Liver (tissue), 9 donors: ENCODE measurements around the gene MOV10. TPM values are rescaled to one million over a fixed set of nuclear protein-coding genes. Genes with fewer than 3 reads are reported as not detected.
A peak's percentile ranks its signal among the peaks of the same experiment; 100 is the strongest.

ENCODE experiments used
- DNase-seq: peaks from one replicate; pipeline ENCODE4 v3.0.0-alpha.2; 2017; ENCODE audit warnings: low spot score
- H3K27ac ChIP-seq, 2 donors: one replicate each; pipeline ENCODE4 v1.7.0; 2013; ENCODE audit warnings: inconsistent platforms in 2 of 2, low read length in 2 of 2, control low read depth in 1 of 2, low read depth in 1 of 2, mild to moderate bottlenecking in 1 of 2
- H3K27me3 ChIP-seq, 4 donors: one replicate each; pipeline versions ENCODE4 v1.6.1 to v1.7.0; 2013; ENCODE audit warnings: low read length in 3 of 4, inconsistent platforms in 1 of 4, mild to moderate bottlenecking in 1 of 4, moderate library complexity in 1 of 4; ENCODE audit not compliant: control insufficient read depth in 4 of 4, insufficient read depth in 4 of 4
- H3K36me3 ChIP-seq, 4 donors: one replicate each; pipeline versions ENCODE4 v1.6.1 to v1.7.0; 2013; ENCODE audit warnings: low read length in 3 of 4, mild to moderate bottlenecking in 3 of 4, low read depth in 1 of 4, moderate library complexity in 1 of 4; ENCODE audit not compliant: control insufficient read depth in 4 of 4, insufficient read depth in 3 of 4
- H3K4me1 ChIP-seq, 4 donors: one replicate each; pipeline versions ENCODE4 v1.6.1 to v1.7.0; 2013; ENCODE audit warnings: low read length in 3 of 4, mild to moderate bottlenecking in 3 of 4, moderate library complexity in 1 of 4; ENCODE audit not compliant: control insufficient read depth in 4 of 4, insufficient read depth in 4 of 4
- H3K4me3 ChIP-seq, 3 donors: one replicate each; pipeline versions ENCODE4 v1.6.1 to v1.7.0; 2013; ENCODE audit warnings: low read length in 3 of 3, control low read depth in 1 of 3, low read depth in 1 of 3, mild to moderate bottlenecking in 1 of 3
- H3K9ac ChIP-seq, 2 donors: one replicate each; pipeline ENCODE4 v1.7.0; 2013; ENCODE audit warnings: low read length in 2 of 2, mild to moderate bottlenecking in 2 of 2, moderate library complexity in 2 of 2, control low read depth in 1 of 2, low read depth in 1 of 2
- H3K9me3 ChIP-seq, 4 donors: one replicate each; pipeline versions ENCODE4 v1.6.1 to v1.7.0; 2013; ENCODE audit warnings: low read length in 3 of 4; ENCODE audit not compliant: control insufficient read depth in 4 of 4
- ATF3 ChIP-seq: IDR thresholded peaks from 2 replicates; pipeline ENCODE4 v1.6.1; 2016; ENCODE audit warnings: antibody characterized with exemption
- CTCF ChIP-seq: fragments of 150-350 bp; IDR thresholded peaks from 2 replicates; pipeline ENCODE4 v1.5.1; 2017; ENCODE audit warnings: improper control_type of control experiment, low read depth, low read length; ENCODE audit not compliant: missing input control
- EGR1 ChIP-seq, 2 donors: IDR thresholded peaks; 2 replicates each; pipeline ENCODE4 v1.6.1; 2016 to 2018; ENCODE audit warnings: antibody characterized with exemption in 2 of 2, low read depth in 2 of 2
- FOXA1 ChIP-seq: IDR thresholded peaks from 2 replicates; pipeline ENCODE4 v1.6.1; 2016; ENCODE audit warnings: antibody characterized with exemption
- FOXA2 ChIP-seq: IDR thresholded peaks from 2 replicates; pipeline ENCODE4 v1.6.1; 2016; ENCODE audit warnings: antibody characterized with exemption
- GABPA ChIP-seq, 2 donors: IDR thresholded peaks in 1 of 2; conservative IDR thresholded peaks in 1 of 2; 2 replicates each; pipeline ENCODE4 v1.6.1; 2016; ENCODE audit warnings: antibody characterized with exemption in 2 of 2, mild to moderate bottlenecking in 1 of 2, moderate library complexity in 1 of 2
- HNF4A ChIP-seq, 2 donors: conservative IDR thresholded peaks; 2 replicates each; pipeline ENCODE4 v1.6.1; 2016; ENCODE audit warnings: antibody characterized with exemption in 2 of 2, mild to moderate bottlenecking in 2 of 2
- HNF4G ChIP-seq: IDR thresholded peaks from 2 replicates; pipeline ENCODE4 v1.6.1; 2016; ENCODE audit warnings: antibody characterized with exemption
- JUND ChIP-seq, 2 donors: IDR thresholded peaks; 2 replicates each; pipeline ENCODE4 v1.6.1; 2016; ENCODE audit warnings: antibody characterized with exemption in 2 of 2
- MAX ChIP-seq: IDR thresholded peaks from 2 replicates; pipeline ENCODE4 v1.6.1; 2016; ENCODE audit warnings: antibody characterized with exemption
- NR2F2 ChIP-seq: IDR thresholded peaks from 2 replicates; pipeline ENCODE4 v1.6.1; 2016; ENCODE audit warnings: antibody characterized with exemption
- RAD21 ChIP-seq, 2 donors: IDR thresholded peaks; 2 replicates each; pipeline ENCODE4 v1.6.1; 2016; ENCODE audit warnings: antibody characterized with exemption in 2 of 2, mild to moderate bottlenecking in 2 of 2
- REST ChIP-seq: IDR thresholded peaks from 2 replicates; pipeline ENCODE4 v1.6.1; 2016; ENCODE audit warnings: antibody characterized with exemption, mild to moderate bottlenecking
- RXRA ChIP-seq, 2 donors: IDR thresholded peaks; 2 replicates each; pipeline ENCODE4 v1.6.1; 2017 to 2018; ENCODE audit warnings: antibody characterized with exemption in 2 of 2, mild to moderate bottlenecking in 1 of 2
- SP1 ChIP-seq: IDR thresholded peaks from 2 replicates; pipeline ENCODE4 v1.6.1; 2018; ENCODE audit warnings: antibody characterized with exemption, mild to moderate bottlenecking
- TAF1 ChIP-seq: conservative IDR thresholded peaks from 2 replicates; pipeline ENCODE4 v1.6.1; 2016; ENCODE audit warnings: antibody characterized with exemption, mild to moderate bottlenecking
- YY1 ChIP-seq: IDR thresholded peaks from 2 replicates; pipeline ENCODE4 v1.6.1; 2016; ENCODE audit warnings: antibody characterized with exemption, mild to moderate bottlenecking
- ZBTB33 ChIP-seq: IDR thresholded peaks from 2 replicates; pipeline ENCODE4 v1.6.1; 2016; ENCODE audit warnings: antibody characterized with exemption
- WGBS: extraction: QIAGEN DNeasy Blood & Tissue Kit; methylation state at CpG from one replicate; pipeline ENCODE4 v1.1.7; 2013; 5-methylcytosine and 5-hydroxymethylcytosine counted together
- polyA plus RNA-seq, 2 donors: library from polyadenylated mRNA; stranded (reverse) in 1 of 2; unstranded in 1 of 2; fragments of 200-250 nt in 1 of 2; fragments of >200 nt in 1 of 2; fragmentation: Nextera tagmentation in 1 of 2; extraction: Ambion mirVana in 1 of 2; gene quantifications; one replicate each; pipeline versions ENCODE4 v1.2.1 to v1.2.3, GENCODE V29; 2013 to 2015
- total RNA-seq, 2 donors: library from RNA; depleted of rRNA; stranded (reverse); fragments of >200 nt; gene quantifications; one replicate each; pipeline ENCODE4 v1.2.3, GENCODE V29; 2014
- donor health status: healthy.
- donor health status: healthy.
- donor health status: healthy.
- donor health status: healthy.
- donor health status: healthy.

MOV10 gene
- total and polyA plus RNA-seq, 4 donors = 32.0 to 36.8 (median 33.7) TPM

GRCh38 chr1:112674986-112675727, 698 bp downstream of the MOV10 start (continued):
- TF ChIP-seq ZBTB33 (no peak), HNF4G (no peak), EGR1 (IDR thresholded peaks at IDR 0.05; ENCODE audit: low read depth in 2 of 2) (no peak)

GRCh38 chr1:112675728-112676381, 1.4 kb downstream of the MOV10 start:
- H3K4me3 ChIP-seq = peak overlapping the region; percentile 71 to 98 (median 94)
- peak overlapping the region; percentile 29 to 79 for H3K9ac ChIP-seq
- peaks cover under 1 to 7% (median 4%) of the 10 kb centered on the region in 4 donors for H3K36me3 ChIP-seq
- no peaks in the 10 kb centered on the region for H3K27me3 ChIP-seq
- H3K27ac ChIP-seq = peak overlapping the region; percentile 89 to 96
- H3K4me1 ChIP-seq = peaks cover 0 to 26% (median 21%) of the 10 kb centered on the region in 4 donors
- no peak for DNase-seq
- TF ChIP-seq YY1 (peak; percentile 14), MAX (no peak), EGR1 (IDR thresholded peaks at IDR 0.05; ENCODE audit: low read depth in 2 of 2) (no peak)
- 45% methylated on average over 7 of the region's 7 CpGs for WGBS
- no peaks in the 10 kb centered on the region for H3K9me3 ChIP-seq

- Histone ChIP-seq H3K4me1 (peaks cover 0 to 26% (median 21%) of the 10 kb centered on the region in 4 donors), H3K36me3 (peaks cover 0 to 3% (median 2%) of the 10 kb centered on the region in 4 donors), H3K27me3 (no peaks in the 10 kb centered on the region), H3K4me3 (no peak overlapping the region), H3K9ac (no peak overlapping the region), H3K9me3 (no peaks in the 10 kb centered on the region), H3K27ac (no peak overlapping the region)
- TF ChIP-seq MAX (no peak), FOXA2 (no peak), HNF4G (no peak), HNF4A (conservative IDR thresholded peaks at IDR 0.05) (no peak), GABPA (IDR thresholded peaks at IDR 0.05 in 1 of 2, conservative IDR thresholded peaks at IDR 0.05 in 1 of 2) (no peak), RAD21 (IDR thresholded peaks at IDR 0.05) (no peak), RXRA (IDR thresholded peaks at IDR 0.05) (no peak), TAF1 (no peak), FOXA1 (no peak), CTCF (no peak), REST (no peak), JUND (IDR thresholded peaks at IDR 0.05) (no peak), ATF3 (no peak), SP1 (no peak), ZBTB33 (no peak), YY1 (no peak), NR2F2 (no peak), EGR1 (IDR thresholded peaks at IDR 0.05; ENCODE audit: low read depth in 2 of 2) (no peak)
- WGBS = 91% methylated on average over 3 of the region's 3 CpGs
- no peak for DNase-seq
Observed at GRCh38 chr1:112676543-112676942, 2.1 kb downstream of the MOV10 start.
